SK-N-MC (cell line): ENCODE results near the gene NFATC3.

Source experiments
- EZH2 ChIP-seq: fragments of 200-600 bp; sonication (generic); IDR thresholded peaks from one replicate; pipeline ENCODE4 v1.6.1; 2017; ENCODE audit warnings: antibody characterized with exemption
- FOXP2 ChIP-seq: optimal IDR thresholded peaks from 2 replicates; pipeline ENCODE3; 2011; ENCODE audit warnings: mild to moderate bottlenecking, moderate library complexity; ENCODE audit not compliant: insufficient read depth; ENCODE audit errors: extremely low read length, control extremely low read depth
- POLR2AphosphoS5 ChIP-seq: IDR thresholded peaks from 2 replicates; pipeline ENCODE4 v1.6.1; 2012; ENCODE audit warnings: mild to moderate bottlenecking, low read depth, low read length, borderline replicate concordance

DNA sequence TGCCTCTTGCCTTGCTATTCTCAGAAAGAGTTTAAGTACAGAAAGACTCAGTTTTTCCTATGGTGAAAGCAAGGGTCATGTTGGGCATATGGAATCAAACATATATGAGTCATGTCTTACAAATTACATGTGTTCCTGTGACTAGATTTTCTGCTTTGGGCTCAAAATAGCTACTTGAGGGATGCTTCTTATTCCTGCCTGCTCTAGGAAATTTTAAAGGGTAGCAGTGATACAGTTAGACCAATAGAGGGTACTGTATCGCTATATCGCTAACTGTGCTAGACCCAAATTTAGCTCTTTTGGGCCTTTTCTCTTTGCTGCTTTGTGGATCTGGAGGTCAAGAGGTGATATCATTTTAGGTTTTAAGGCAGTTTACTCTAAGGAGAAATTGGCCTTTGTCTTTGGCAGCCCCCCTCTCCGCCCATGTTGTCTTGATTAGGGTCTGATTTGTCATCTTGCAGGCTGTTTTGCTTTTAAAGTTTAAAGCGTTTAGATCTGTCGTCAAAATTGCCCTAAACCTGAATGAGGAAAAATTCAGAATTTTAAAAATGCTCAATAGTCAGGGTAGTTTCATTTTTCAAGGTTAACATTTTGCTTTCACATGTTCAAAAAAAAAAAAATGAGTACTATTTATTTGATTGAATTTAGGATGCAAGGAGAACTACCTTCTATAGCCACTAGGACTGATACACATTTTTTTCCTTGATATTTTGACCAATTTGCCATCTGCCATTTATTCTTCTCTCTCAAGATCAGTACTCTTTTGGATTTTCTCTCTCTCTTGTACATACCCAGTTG, 8.8 kb downstream of the NFATC3 start:
- TF ChIP-seq EZH2 (no peak), POLR2AphosphoS5 (no peak), FOXP2 (no peak)
